Heart left ventricle (tissue), 16 donors: ENCODE results near the gene MAP6. TPM values are rescaled to one million over a fixed set of nuclear protein-coding genes. Genes with fewer than 3 reads are reported as not detected.

Experiments used
- ATAC-seq, 4 donors: fragments of 200-7000 bp; cut with Tn5 transposase; one replicate each; pipeline ENCODE4 v1.9.1; 2020 to 2022; ENCODE audit warnings: moderate library complexity in 4 of 4, mild to moderate bottlenecking in 3 of 4, moderate number of reproducible peaks in 1 of 4
- DNase-seq, 5 donors: peaks; one replicate each; pipeline ENCODE4 v3.0.0-alpha.2; 2020
- H3K27ac ChIP-seq, 12 donors: fragments of 200-600 bp; sonication (generic) in 4 of 12; one replicate each; pipeline versions ENCODE4 v1.5.0 to v1.8.0; 2016 to 2022; ENCODE audit warnings: mild to moderate bottlenecking in 2 of 12
- H3K27me3 ChIP-seq, 9 donors: fragments of 200-600 bp; sonication (generic) in 2 of 9; one replicate each; pipeline versions ENCODE4 v1.5.1 to v1.8.0; 2016 to 2022; ENCODE audit warnings: mild to moderate bottlenecking in 3 of 9
- H3K36me3 ChIP-seq, 9 donors: fragments of 200-600 bp; sonication (generic) in 2 of 9; one replicate each; pipeline versions ENCODE4 v1.5.0 to v1.8.0; 2018 to 2022; ENCODE audit warnings: mild to moderate bottlenecking in 2 of 9
- H3K4me1 ChIP-seq, 12 donors: fragments of 200-600 bp; sonication (generic) in 4 of 12; one replicate each; pipeline versions ENCODE4 v1.5.0 to v1.8.0; 2016 to 2022; ENCODE audit warnings: mild to moderate bottlenecking in 3 of 12
- H3K4me3 ChIP-seq, 12 donors: fragments of 200-600 bp; sonication (generic) in 4 of 12; one replicate each; pipeline versions ENCODE4 v1.5.0 to v1.8.0; 2017 to 2022; ENCODE audit warnings: mild to moderate bottlenecking in 9 of 12, moderate library complexity in 4 of 12
- H3K9me3 ChIP-seq, 12 donors: fragments of 200-600 bp; sonication (generic) in 4 of 12; one replicate each; pipeline versions ENCODE4 v1.5.0 to v1.8.0; 2016 to 2022; ENCODE audit warnings: mild to moderate bottlenecking in 1 of 12
- CTCF ChIP-seq, 12 donors: fragments of 200-600 bp; sonication (generic) in 4 of 12; IDR thresholded peaks; one replicate each; pipeline versions ENCODE4 v1.5.0 to v1.8.0; 2018 to 2022; ENCODE audit warnings: antibody characterized with exemption in 12 of 12, mild to moderate bottlenecking in 5 of 12
- POLR2A ChIP-seq, 2 donors: fragments of 450-650 bp; IDR thresholded peaks; one replicate each; pipeline ENCODE4 v1.6.1; 2017; ENCODE audit warnings: antibody characterized with exemption in 2 of 2, mild to moderate bottlenecking in 2 of 2, moderate library complexity in 2 of 2
- WGBS, 4 donors: extraction: QIAGEN DNeasy Blood & Tissue Kit in 2 of 4; methylation state at CpG; one replicate each; pipeline versions ENCODE4 v1.1.5 to v1.1.7; 2013 to 2018; 5-methylcytosine and 5-hydroxymethylcytosine counted together
- intact Hi-C, 10 donors: fragments of 100-400 bp; cut with DNase I; formaldehyde crosslinking; loops; one replicate each; pipeline versions ENCODE4 v1.11.1 to v1.14.2; 2022
- polyA plus RNA-seq, 2 donors: library from polyadenylated mRNA; stranded (reverse); fragments of 200-250 nt; gene quantifications; one replicate each; pipeline ENCODE4 v1.2.3, GENCODE V29; 2013
- total RNA-seq, 9 donors: library from RNA; depleted of rRNA in 2 of 9; stranded (reverse); fragments of >200 nt in 2 of 9; fragmentation: NEBNext Ultra II Directional in 3 of 9; extraction: Animal tissue kit (Norgen Biotek cat#: 25700) in 3 of 9; gene quantifications; one replicate each; pipeline versions ENCODE4 v1.1.0 to v1.2.4, GENCODE V29; 2016 to 2023
- donor health status: ischemic (EF 13 %, LVEDD 7.1; RV severe dilation, severe dysfunction).
- donor health status: healthy with polysubstance abuse.
- donor health status: DM: no; HTN: yes; CAD: no.
- donor health status: DM: no; HTN: no; CAD: no.
- donor health status: ischemic (EF 25% LVEDD 6.9; RV normal size, moderate dysfunction).
- donor health status: ischemic (EF 25% LVEDD 5.7; RV mildly dilated, moderate dysfunction).
- donor health status: healthy.
- donor health status: DM: yes; HTN: yes; CAD: no.
- donor health status: ischemic (EF 35%, LVEDD 5.7; RV mildly dilated, moderate dysfunction).
- donor health status: nonischemic (EF 11% LVEDD 7.7; RV severe dilation, severe dysfunction).
- donor health status: DM: yes; HTN: yes; CAD: no.
- donor health status: PGD.
- donor health status: ischemic (EF 29% LVEDD 5.4; RV normal size, mild dysfunction).
- donor health status: nonischemic (EF 23%, LVEDD 6.1; RV moderate dilation, normal function).

Gene MAP6
- total and polyA plus RNA-seq, 11 donors, result 0.98 to 10.0 (median 4.8) TPM

GRCh38 chr11:75562048-75562835, 106.6 kb downstream of the MAP6 start, which contains the start of gene SERPINH1:
Gene SERPINH1 (plus strand): TSS chr11:75562253. CDS start chr11:75566350, 4,097 bp downstream.
- ATAC-seq, result peak; percentile 76 to 83 (median 80)
- peak; percentile 92 to 94 (median 93) for DNase-seq
- Histone ChIP-seq H3K36me3 (peaks cover under 1 to 26% (median 17%) of the 10 kb centered on the region in 9 donors), H3K4me1 (peaks cover 14 to 91% (median 73%) of the 10 kb centered on the region in 12 donors), H3K27ac (peak within 1 kb of the TSS; percentile 93 to 100 (median 99)), H3K4me3 (peak within 1 kb of the TSS; percentile 46 to 98 (median 86)), H3K9me3 (no peaks in the 10 kb centered on the region), H3K27me3 (no peaks in the 10 kb centered on the region)
- WGBS, 4 donors, result 0 to 1% (median 0%) methylated on average over 31 to 51 of the region's 51 CpGs
- TF ChIP-seq CTCF (IDR thresholded peaks at IDR 0.05) (peak in 1 of 12 donors; percentile 4), POLR2A (IDR thresholded peaks at IDR 0.05) (peak in 1 of 2 donors; percentile 88)
- intact Hi-C loops, result loop anchor here in 1 of 10 donors (1.0 kb wide), 1 partner anchor 8 kb away; no protein-coding TSS in a partner anchor

GRCh38 chr11:75561426-75562047, 107.3 kb downstream of the MAP6 start:
- H3K4me3 ChIP-seq, result peak overlapping the region; percentile 46 to 98 (median 86)
- WGBS, 4 donors, result 17 to 23% (median 19%) methylated on average over 18 to 21 of the region's 21 CpGs
- TF ChIP-seq POLR2A (IDR thresholded peaks at IDR 0.05) (no peak), CTCF (IDR thresholded peaks at IDR 0.05) (no peak)
- H3K4me1 ChIP-seq, result peaks cover 11 to 85% (median 67%) of the 10 kb centered on the region in 12 donors
- no peaks in the 10 kb centered on the region for H3K27me3 ChIP-seq
- H3K9me3 ChIP-seq, result no peaks in the 10 kb centered on the region
- ATAC-seq, result no peak
- peaks cover 0 to 19% (median 10%) of the 10 kb centered on the region in 9 donors for H3K36me3 ChIP-seq
- peak overlapping the region; percentile 93 to 100 (median 99) for H3K27ac ChIP-seq
- DNase-seq, result no peak
- intact Hi-C loops, result loop anchor here in 1 of 10 donors (1.0 kb wide), 1 partner anchor 7 kb away; no protein-coding TSS in a partner anchor

GRCh38 chr11:75560644-75561043, 108.2 kb downstream of the MAP6 start:
- H3K9me3 ChIP-seq, result no peaks in the 10 kb centered on the region
- intact Hi-C loops, result no loop called here
- H3K4me1 ChIP-seq, result peaks cover 11 to 76% (median 58%) of the 10 kb centered on the region in 12 donors
- H3K36me3 ChIP-seq, result peaks cover 0 to 10% (median 4%) of the 10 kb centered on the region in 9 donors
- DNase-seq (peak in 1 of 5 donors; percentile 3), ATAC-seq (no peak)
- H3K27ac ChIP-seq, result peak overlapping the region in 10 of 12 donors; percentile 93 to 100 (median 99)
- TF ChIP-seq CTCF (IDR thresholded peaks at IDR 0.05), result no peak
- TF ChIP-seq POLR2A (IDR thresholded peaks at IDR 0.05), result no peak
- no peaks in the 10 kb centered on the region for H3K27me3 ChIP-seq
- 67 to 86% (median 75%) methylated on average over 1 of the region's 1 CpG for WGBS, 4 donors
- H3K4me3 ChIP-seq, result no peak overlapping the region
